SK-N-SH (cell line): ENCODE measurements around the gene ZBTB1. TPM values are rescaled to one million over a fixed set of nuclear protein-coding genes. Genes with fewer than 3 reads are reported as not detected.

Source experiments
- CTCF ChIA-PET: fragments of 300-600, 350-600 bp; formaldehyde crosslinking; extraction: SDS; loops from one replicate; lab custom pipeline; 2021; lab: Yijun Ruan, JAX
- POLR2A ChIA-PET: fragments of 350-600 bp; sonication (Branson Sonifier 250); formaldehyde crosslinking; extraction: SDS; loops from one replicate; lab custom pipeline; 2020; ENCODE audit warnings: antibody characterized with exemption, inconsistent platforms; lab: Yijun Ruan, JAX
- DNase-seq: peaks from one replicate; pipeline ENCODE4 v3.0.0; 2012
- H2AFZ ChIP-seq: fragments of 200-600 bp; sonication (generic); 2 replicates; pipeline ENCODE4 v1.8.1; 2016; ENCODE audit warnings: antibody characterized with exemption, mild to moderate bottlenecking, low read depth
- H3F3A ChIP-seq: fragments of 200-600 bp; sonication (generic); replicated peaks from 2 replicates; pipeline ENCODE3; 2016; ENCODE audit warnings: antibody characterized with exemption, mild to moderate bottlenecking; ENCODE audit not compliant: insufficient read depth
- H3K27ac ChIP-seq, 2 experiments: fragments of 200-500 bp in 1 of 2; fragments of 200-600 bp in 1 of 2; sonication (Bioruptor generic) in 1 of 2; sonication (generic), shearing (Covaris generic) in 1 of 2; 2 replicates each; pipeline versions ENCODE4 v1.5.1 to v1.6.1; 2014 to 2016; ENCODE audit warnings: low read depth in 2 of 2, inconsistent platforms in 1 of 2, low read length in 1 of 2, mild to moderate bottlenecking in 1 of 2, mixed read lengths in 1 of 2
- H3K27me3 ChIP-seq: fragments of 200-600 bp; sonication (generic), shearing (Covaris generic); 2 replicates; pipeline ENCODE4 v1.6.1; 2016; ENCODE audit warnings: mixed run types; ENCODE audit not compliant: insufficient read depth
- H3K36me3 ChIP-seq, 2 experiments: fragments of 200-500 bp in 1 of 2; fragments of 200-600 bp in 1 of 2; sonication (Bioruptor generic) in 1 of 2; sonication (generic) in 1 of 2; replicated peaks in 1 of 2; 2 replicates each; pipeline versions ENCODE3 to v1.5.1; 2014 to 2016; ENCODE audit warnings: low read length in 1 of 2, mild to moderate bottlenecking in 1 of 2; ENCODE audit not compliant: insufficient read depth in 2 of 2, control insufficient read depth in 1 of 2
- H3K4me1 ChIP-seq, 2 experiments: fragments of 200-500 bp in 1 of 2; fragments of 200-600 bp in 1 of 2; sonication (Bioruptor generic) in 1 of 2; sonication (generic), shearing (Covaris generic) in 1 of 2; 2 replicates each; pipeline versions ENCODE4 v1.5.1 to v1.6.1; 2014 to 2016; ENCODE audit warnings: low read depth in 1 of 2, low read length in 1 of 2, mixed run types in 1 of 2; ENCODE audit not compliant: insufficient read depth in 2 of 2, control insufficient read depth in 1 of 2
- H3K4me2 ChIP-seq: fragments of 200-600 bp; sonication (generic), shearing (Covaris generic); 2 replicates; pipeline ENCODE4 v1.6.1; 2017; ENCODE audit warnings: mixed run types
- H3K4me3 ChIP-seq, 2 experiments: fragments of 200-500 bp in 1 of 2; fragments of 200-600 bp in 1 of 2; sonication (Bioruptor generic) in 1 of 2; sonication (generic), shearing (Covaris generic) in 1 of 2; 2 replicates each; pipeline versions ENCODE4 v1.5.1 to v1.8.1; 2014 to 2016; ENCODE audit warnings: low read depth in 2 of 2, inconsistent platforms in 1 of 2, low read length in 1 of 2, mild to moderate bottlenecking in 1 of 2, mixed read lengths in 1 of 2, moderate library complexity in 1 of 2
- H3K79me2 ChIP-seq: fragments of 200-600 bp; sonication (generic); 2 replicates; pipeline ENCODE4 v1.8.1; 2017; ENCODE audit warnings: mild to moderate bottlenecking; ENCODE audit not compliant: insufficient read depth
- H3K9ac ChIP-seq: fragments of 200-600 bp; sonication (generic); 2 replicates; pipeline ENCODE4 v1.6.1; 2017; ENCODE audit warnings: mixed run types
- H3K9me2 ChIP-seq: fragments of 200-600 bp; sonication (generic); 2 replicates; pipeline ENCODE4 v1.6.1; 2017; ENCODE audit warnings: mixed run types
- H3K9me3 ChIP-seq: fragments of 200-600 bp; sonication (generic); 2 replicates; pipeline ENCODE4 v1.6.1; 2017; ENCODE audit warnings: mixed run types, mild to moderate bottlenecking, moderate library complexity
- H4K20me1 ChIP-seq: fragments of 200-600 bp; sonication (generic); 2 replicates; pipeline ENCODE4 v1.6.1; 2017; ENCODE audit warnings: mild to moderate bottlenecking, mixed run types; ENCODE audit not compliant: insufficient read depth
- EP300 ChIP-seq, 2 experiments: IDR thresholded peaks; 2 replicates each; pipeline versions ENCODE4 v1.4.0 to v1.6.1; 2012; ENCODE audit warnings: borderline replicate concordance in 1 of 2, low read depth in 1 of 2, low read length in 1 of 2
- EZH2phosphoT487 ChIP-seq: fragments of 200-600 bp; sonication (generic); IDR thresholded peaks from 2 replicates; pipeline ENCODE4 v1.6.1; 2017; ENCODE audit warnings: low read depth, mixed run types, mild to moderate bottlenecking, antibody characterized with exemption, moderate library complexity, borderline replicate concordance
- IRF3 ChIP-seq: fragments of 150-350 bp; IDR thresholded peaks from 2 replicates; pipeline ENCODE4 v1.6.1; 2016; ENCODE audit warnings: mild to moderate bottlenecking, low read depth, low read length
- JUND ChIP-seq: IDR thresholded peaks from 2 replicates; pipeline ENCODE4 v1.4.0; 2012
- MXI1 ChIP-seq: IDR thresholded peaks from 2 replicates; pipeline ENCODE4 v1.6.1; 2012; ENCODE audit warnings: mild to moderate bottlenecking, low read depth, low read length, improper control_type of control experiment
- NFIC ChIP-seq: IDR thresholded peaks from 2 replicates; pipeline ENCODE4 v1.4.0; 2012; ENCODE audit warnings: borderline replicate concordance
- TCF12 ChIP-seq: IDR thresholded peaks from 2 replicates; pipeline ENCODE4 v1.4.0; 2012
- USF1 ChIP-seq: IDR thresholded peaks from 2 replicates; pipeline ENCODE4 v1.4.0; 2012; ENCODE audit warnings: low read depth, borderline replicate concordance
- WGBS: methylation state at CpG from one replicate; pipeline ENCODE4 v1.1.6; 2017; ENCODE audit warnings: low lambda C conversion rate; 5-methylcytosine and 5-hydroxymethylcytosine counted together
- polyA plus RNA-seq, 3 experiments: library from polyadenylated mRNA; depleted of rRNA; stranded (reverse); fragments of >200 nt; gene quantifications; 2 replicates each; pipeline ENCODE4 v1.2.3, GENCODE V29; 2012
- TF ChIP-seq, protein P1 (sequence below): IDR thresholded peaks from 2 replicates; pipeline ENCODE4 v1.4.0; 2012; ENCODE audit warnings: low read depth

ZBTB1 gene
- polyA plus RNA-seq, 1 of the 3 experiments (the other 2 are of a cell fraction): 12.7 TPM

DNA sequence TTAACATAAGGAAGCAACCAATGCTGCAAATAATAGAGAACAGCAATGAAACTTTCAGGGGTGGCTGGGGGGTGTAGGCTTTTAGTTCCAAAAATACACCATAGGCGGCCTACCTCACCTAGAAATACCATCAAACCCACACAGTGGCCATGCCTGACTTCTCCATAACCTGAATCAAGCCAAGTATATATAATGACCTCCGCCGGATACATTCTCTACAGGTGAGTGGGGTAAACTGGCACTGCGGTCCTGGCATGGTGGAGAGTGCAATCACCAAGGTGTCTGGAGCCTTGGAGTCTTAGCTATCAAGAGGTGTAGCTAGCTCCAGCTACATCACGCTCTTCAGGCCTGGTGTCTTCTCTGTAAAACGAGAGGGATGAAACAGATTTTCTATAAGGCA, 2.1 kb upstream of the ZBTB1 start:
- peaks cover 2 to 6% of the 10 kb centered on the region in 2 experiments for H3K36me3 ChIP-seq
- 41% methylated on average over 6 of the region's 6 CpGs for WGBS
- no peak for DNase-seq
- no peaks in the 10 kb centered on the region for H3K27me3 ChIP-seq
- no peaks in the 10 kb centered on the region for H3K9me3 ChIP-seq
- H3K4me3 ChIP-seq: peak overlapping the region; percentile 92
- H3K79me2 ChIP-seq: peaks cover 79% of the 10 kb centered on the region
- TF ChIP-seq MXI1: no peak
- TF ChIP-seq EZH2phosphoT487: no peak
- TF ChIP-seq NFIC: no peak
- TF ChIP-seq EP300 (IDR thresholded peaks at IDR 0.05; ENCODE audit: borderline replicate concordance in 1 of 2, low read depth in 1 of 2, low read length in 1 of 2): no peak
- TF ChIP-seq TCF12: no peak
- no peak for TF ChIP-seq IRF3
- H2AFZ ChIP-seq: no peak overlapping the region
- ChIA-PET POLR2A (interaction anchor here (0.6 to 1.7 kb wide), 4 partner anchors 16 to 601 kb away, joined by 3 to 5 read pairs (median 4); partner anchors contain the start of genes AKAP5 and MTHFD1), CTCF (interaction anchor here (0.7 to 5.6 kb wide), 8 partner anchors 9 to 939 kb away, joined by 3 to 20 read pairs (median 6); no protein-coding TSS in a partner anchor)
- peak overlapping the region; percentile 97 for H3K9ac ChIP-seq
- H3K4me2 ChIP-seq: peak overlapping the region; percentile 98
- H3K27ac ChIP-seq: peak overlapping the region; percentile 95 to 99
- peaks cover 23% of the 10 kb centered on the region for H4K20me1 ChIP-seq
- peaks cover 30 to 33% of the 10 kb centered on the region in 2 experiments for H3K4me1 ChIP-seq
- H3F3A ChIP-seq: peaks cover 26% of the 10 kb centered on the region
- H3K9me2 ChIP-seq: no peaks in the 10 kb centered on the region

GRCh38 chr14:64502887-64503433, 1.6 kb upstream of the ZBTB1 start:
- ChIA-PET POLR2A (interaction anchor here (0.6 to 1.7 kb wide), 4 partner anchors 16 to 601 kb away, joined by 3 to 6 read pairs (median 4); partner anchors contain the start of gene AKAP5), CTCF (interaction anchor here (0.7 to 5.6 kb wide), 6 partner anchors 8 to 334 kb away, joined by 3 to 20 read pairs (median 8); no protein-coding TSS in a partner anchor)
- Histone ChIP-seq H3K9ac (peak overlapping the region; percentile 97), H2AFZ (peak overlapping the region; percentile 87), H3K36me3 (peaks cover 0 to 6% of the 10 kb centered on the region in 2 experiments), H4K20me1 (peaks cover 28% of the 10 kb centered on the region), H3K4me2 (peak overlapping the region; percentile 98), H3K27me3 (no peaks in the 10 kb centered on the region), H3K4me1 (peaks cover 34 to 37% of the 10 kb centered on the region in 2 experiments), H3K9me3 (no peaks in the 10 kb centered on the region), H3K27ac (peak overlapping the region; percentile 95 to 99), H3K4me3 (peak overlapping the region; percentile 92), H3F3A (peaks cover 26% of the 10 kb centered on the region), H3K9me2 (no peaks in the 10 kb centered on the region), H3K79me2 (peaks cover 84% of the 10 kb centered on the region)
- DNase-seq: no peak
- 3% methylated on average over 18 of the region's 29 CpGs for WGBS
- TF ChIP-seq EP300 (IDR thresholded peaks at IDR 0.05; ENCODE audit: borderline replicate concordance in 1 of 2, low read depth in 1 of 2, low read length in 1 of 2): no peak
- TF ChIP-seq TCF12: no peak
- TF ChIP-seq, protein P1, sequence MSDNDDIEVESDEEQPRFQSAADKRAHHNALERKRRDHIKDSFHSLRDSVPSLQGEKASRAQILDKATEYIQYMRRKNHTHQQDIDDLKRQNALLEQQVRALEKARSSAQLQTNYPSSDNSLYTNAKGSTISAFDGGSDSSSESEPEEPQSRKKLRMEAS: no peak
- TF ChIP-seq USF1: no peak
- no peak for TF ChIP-seq JUND
